ENCODE measurements around the gene APOA5. TPM values are rescaled to one million over a fixed set of nuclear protein-coding genes. Genes with fewer than 3 reads are reported as not detected.

APOA5 gene
- total and polyA plus RNA-seq, 2 of the 13 experiments (the other 11 are each of a cell fraction or from before 2014, with no cell fraction given), result 44.0 to 49.1 TPM

GRCh38 chr11:116833816-116834534, 42.3 kb upstream of the APOA5 start (continued):
- peak; percentile 97 for TF ChIP-seq AGO1 (IDR thresholded peaks at IDR 0.05; ENCODE audit: low read depth, low read length, poor library complexity, severe bottlenecking)
- peak; percentile 24; the same call in 1 of the 2 replicates for TF ChIP-seq FOXK1 (CRISPR knock-in tag; IDR thresholded peaks at IDR 0.05; ENCODE audit: borderline replicate concordance, low read depth)
- no peak for TF ChIP-seq HHEX (CRISPR knock-in tag; IDR thresholded peaks at IDR 0.05)
- TF ChIP-seq, protein P1, sequence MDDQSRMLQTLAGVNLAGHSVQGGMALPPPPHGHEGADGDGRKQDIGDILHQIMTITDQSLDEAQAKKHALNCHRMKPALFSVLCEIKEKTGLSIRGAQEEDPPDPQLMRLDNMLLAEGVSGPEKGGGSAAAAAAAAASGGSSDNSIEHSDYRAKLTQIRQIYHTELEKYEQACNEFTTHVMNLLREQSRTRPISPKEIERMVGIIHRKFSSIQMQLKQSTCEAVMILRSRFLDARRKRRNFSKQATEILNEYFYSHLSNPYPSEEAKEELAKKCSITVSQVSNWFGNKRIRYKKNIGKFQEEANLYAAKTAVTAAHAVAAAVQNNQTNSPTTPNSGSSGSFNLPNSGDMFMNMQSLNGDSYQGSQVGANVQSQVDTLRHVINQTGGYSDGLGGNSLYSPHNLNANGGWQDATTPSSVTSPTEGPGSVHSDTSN (CRISPR knock-in tag; IDR thresholded peaks at IDR 0.05; ENCODE audit: borderline replicate concordance), result no peak
- no peak for TF ChIP-seq ZNF280B (CRISPR knock-in tag; IDR thresholded peaks at IDR 0.05; ENCODE audit: borderline replicate concordance)
- TF ChIP-seq ZFP36 (IDR thresholded peaks at IDR 0.05; ENCODE audit: borderline replicate concordance, low read depth, low read length, partially characterized antibody), result no peak
- TF ChIP-seq ZNF432 (CRISPR knock-in tag; IDR thresholded peaks at IDR 0.05; ENCODE audit: borderline replicate concordance), result no peak
- TF ChIP-seq, protein P2, sequence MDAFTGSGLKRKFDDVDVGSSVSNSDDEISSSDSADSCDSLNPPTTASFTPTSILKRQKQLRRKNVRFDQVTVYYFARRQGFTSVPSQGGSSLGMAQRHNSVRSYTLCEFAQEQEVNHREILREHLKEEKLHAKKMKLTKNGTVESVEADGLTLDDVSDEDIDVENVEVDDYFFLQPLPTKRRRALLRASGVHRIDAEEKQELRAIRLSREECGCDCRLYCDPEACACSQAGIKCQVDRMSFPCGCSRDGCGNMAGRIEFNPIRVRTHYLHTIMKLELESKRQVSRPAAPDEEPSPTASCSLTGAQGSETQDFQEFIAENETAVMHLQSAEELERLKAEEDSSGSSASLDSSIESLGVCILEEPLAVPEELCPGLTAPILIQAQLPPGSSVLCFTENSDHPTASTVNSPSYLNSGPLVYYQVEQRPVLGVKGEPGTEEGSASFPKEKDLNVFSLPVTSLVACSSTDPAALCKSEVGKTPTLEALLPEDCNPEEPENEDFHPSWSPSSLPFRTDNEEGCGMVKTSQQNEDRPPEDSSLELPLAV (CRISPR knock-in tag; conservative IDR thresholded peaks at IDR 0.05; ENCODE audit: low read depth), result no peak
- TF ChIP-seq KDM5A (IDR thresholded peaks at IDR 0.05; ENCODE audit: borderline replicate concordance, low read length), result no peak
- TF ChIP-seq, protein P3, sequence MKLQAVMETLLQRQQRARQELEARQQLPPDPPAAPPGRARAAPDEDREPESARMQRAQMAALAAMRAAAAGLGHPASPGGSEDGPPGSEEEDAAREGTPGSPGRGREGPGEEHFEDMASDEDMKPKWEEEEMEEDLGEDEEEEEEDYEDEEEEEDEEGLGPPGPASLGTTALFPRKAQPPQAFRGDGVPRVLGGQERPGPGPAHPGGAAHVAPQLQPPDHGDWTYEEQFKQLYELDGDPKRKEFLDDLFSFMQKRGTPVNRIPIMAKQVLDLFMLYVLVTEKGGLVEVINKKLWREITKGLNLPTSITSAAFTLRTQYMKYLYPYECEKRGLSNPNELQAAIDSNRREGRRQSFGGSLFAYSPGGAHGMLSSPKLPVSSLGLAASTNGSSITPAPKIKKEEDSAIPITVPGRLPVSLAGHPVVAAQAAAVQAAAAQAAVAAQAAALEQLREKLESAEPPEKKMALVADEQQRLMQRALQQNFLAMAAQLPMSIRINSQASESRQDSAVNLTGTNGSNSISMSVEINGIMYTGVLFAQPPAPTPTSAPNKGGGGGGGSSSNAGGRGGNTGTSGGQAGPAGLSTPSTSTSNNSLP (IDR thresholded peaks at IDR 0.05; ENCODE audit: low read depth, low read length), result no peak
- no peak for TF ChIP-seq ZNF616 (CRISPR knock-in tag; IDR thresholded peaks at IDR 0.05; ENCODE audit: low read depth)
- TF ChIP-seq FOXP4 (CRISPR knock-in tag; IDR thresholded peaks at IDR 0.05), result peak; percentile 42
- no peak for TF ChIP-seq MAF1 (CRISPR knock-in tag; IDR thresholded peaks at IDR 0.05; ENCODE audit: borderline replicate concordance)
- no peak for TF ChIP-seq ZNF639 (CRISPR knock-in tag; conservative IDR thresholded peaks at IDR 0.05)
- TF ChIP-seq MXD4 (CRISPR knock-in tag; IDR thresholded peaks at IDR 0.05), result peak; percentile 41; the same call in 1 of the 2 replicates
- TF ChIP-seq TGIF2 (CRISPR knock-in tag; IDR thresholded peaks at IDR 0.05), result peak; percentile 35; the same call in 1 of the 2 replicates
- TF ChIP-seq MEIS1 (CRISPR knock-in tag; IDR thresholded peaks at IDR 0.05; ENCODE audit: borderline replicate concordance), result no peak
- TF ChIP-seq ZNF766 (CRISPR knock-in tag; IDR thresholded peaks at IDR 0.05; ENCODE audit: borderline replicate concordance), result peak; percentile 52; the same call in 1 of the 2 replicates
- no peak for TF ChIP-seq GATA4 (IDR thresholded peaks at IDR 0.05; ENCODE audit: borderline replicate concordance, low read depth)

Data from HepG2 (cell line).